ENCODE data around the gene MYO1C.

DNA sequence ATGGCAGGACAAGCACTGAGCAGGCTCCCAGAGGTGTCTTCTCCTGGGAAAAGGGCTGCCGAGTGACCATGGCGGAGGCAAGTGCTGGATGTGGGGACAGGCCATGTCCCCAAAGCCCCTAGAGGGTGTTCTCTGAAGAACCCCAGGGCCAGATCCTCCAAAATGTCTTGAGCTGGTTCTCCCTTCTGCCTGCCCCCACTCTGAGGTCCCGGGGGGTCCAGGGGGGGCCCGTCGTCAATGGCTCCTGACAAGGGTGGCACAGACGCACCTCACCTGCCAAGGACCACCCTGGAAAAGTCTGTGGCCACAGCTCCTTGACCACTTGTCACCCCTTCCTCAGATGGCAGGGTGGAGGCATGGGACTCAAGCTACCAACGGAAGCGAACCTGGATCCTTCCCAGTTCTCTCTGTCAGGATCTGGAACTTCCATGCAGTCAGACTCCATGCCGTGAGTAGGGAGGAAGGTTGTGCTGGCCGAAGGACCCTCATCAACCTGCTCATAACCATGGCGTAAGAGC, 2.3 kb upstream of the MYO1C start:
- TF ChIP-seq, protein P1, sequence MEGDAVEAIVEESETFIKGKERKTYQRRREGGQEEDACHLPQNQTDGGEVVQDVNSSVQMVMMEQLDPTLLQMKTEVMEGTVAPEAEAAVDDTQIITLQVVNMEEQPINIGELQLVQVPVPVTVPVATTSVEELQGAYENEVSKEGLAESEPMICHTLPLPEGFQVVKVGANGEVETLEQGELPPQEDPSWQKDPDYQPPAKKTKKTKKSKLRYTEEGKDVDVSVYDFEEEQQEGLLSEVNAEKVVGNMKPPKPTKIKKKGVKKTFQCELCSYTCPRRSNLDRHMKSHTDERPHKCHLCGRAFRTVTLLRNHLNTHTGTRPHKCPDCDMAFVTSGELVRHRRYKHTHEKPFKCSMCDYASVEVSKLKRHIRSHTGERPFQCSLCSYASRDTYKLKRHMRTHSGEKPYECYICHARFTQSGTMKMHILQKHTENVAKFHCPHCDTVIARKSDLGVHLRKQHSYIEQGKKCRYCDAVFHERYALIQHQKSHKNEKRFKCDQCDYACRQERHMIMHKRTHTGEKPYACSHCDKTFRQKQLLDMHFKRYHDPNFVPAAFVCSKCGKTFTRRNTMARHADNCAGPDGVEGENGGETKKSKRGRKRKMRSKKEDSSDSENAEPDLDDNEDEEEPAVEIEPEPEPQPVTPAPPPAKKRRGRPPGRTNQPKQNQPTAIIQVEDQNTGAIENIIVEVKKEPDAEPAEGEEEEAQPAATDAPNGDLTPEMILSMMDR (IDR thresholded peaks at IDR 0.05) = no peak
- TF ChIP-seq POLR2A (IDR thresholded peaks at IDR 0.05) = no peak

All from testis (tissue), 2 donors.